Motor neuron (in vitro differentiated cells): Measurements from ENCODE around the gene SLC15A4. TPM values are rescaled to one million over a fixed set of nuclear protein-coding genes. Genes with fewer than 3 reads are reported as not detected.

ENCODE experiments used
- ATAC-seq, 8 experiments: fragments of 200-7000 bp; cut with Tn5 transposase; replicated peaks in 6 of 8; 2 replicates each; pipeline ENCODE4 v1.8.0; 2021; ENCODE audit warnings: mild to moderate bottlenecking in 8 of 8, moderate library complexity in 8 of 8
- H3K27ac ChIP-seq, 2 donors: fragments of 250-450 bp; sonication (Bioruptor Pico); 2 replicates each; pipeline ENCODE4 v1.9.0; 2021; ENCODE audit warnings: antibody characterized with exemption in 2 of 2, mild to moderate bottlenecking in 2 of 2, moderate library complexity in 1 of 2
- H3K4me1 ChIP-seq, 2 donors: fragments of 250-450 bp; sonication (Bioruptor Pico); replicated peaks in 1 of 2; 2 replicates each; pipeline ENCODE4 v1.6.1; 2021; ENCODE audit warnings: antibody characterized with exemption in 2 of 2, mild to moderate bottlenecking in 2 of 2, moderate library complexity in 1 of 2
- H3K4me3 ChIP-seq, 5 donors: fragments of 250-450 bp; sonication (Bioruptor Pico); 2 replicates each; pipeline ENCODE4 v1.9.0; 2021; ENCODE audit warnings: antibody characterized with exemption in 5 of 5, mild to moderate bottlenecking in 5 of 5, moderate library complexity in 4 of 5
- WGBS, 10 experiments: fragments of 450-650 bp; shearing (Covaris generic); methylation state at CpG; one replicate each; pipeline ENCODE4 v1.0.0; 2022; 5-methylcytosine and 5-hydroxymethylcytosine counted together
- in situ Hi-C, 9 experiments: fragments of 400-800 bp; cut with MboI; loops; one replicate each; pipeline ENCODE4 v1.15.0; 2021; ENCODE audit warnings: low sequenced_read_pairs in 9 of 9, low pct_unique_long_range_greater_than_20kb in 2 of 9; ENCODE audit not compliant: unreplicated experiment in 9 of 9
- total RNA-seq, 8 experiments: library from RNA; unstranded; fragments of 300-600 nt; gene quantifications; 2 replicates each; pipeline versions ENCODE4 v1.2.3 to v1.2.4, GENCODE V29; 2022

SLC15A4 gene
- total RNA-seq, 8 experiments from 2014 or later, result 1.8 to 13.9 (median 6.6) TPM

- H3K27ac ChIP-seq, result peak overlapping the region in 1 of 2 donors; percentile 69
- in situ Hi-C loops, result loop anchor here in 2 of 9 experiments (25.0 kb wide), 2 partner anchors 555 to 1095 kb away; partner anchors contain the start of genes TMEM132C (in 1 of the 2) and TMEM132D (in 1 of the 2)
- H3K4me1 ChIP-seq, result peaks cover 0 to 14% of the 10 kb centered on the region in 2 donors
- WGBS, 10 experiments, result 36 to 100% (median 64%) methylated on average over 1 to 8 of the region's 8 CpGs; no CpG with 5 or more reads in 1 of the 10 experiments
- ATAC-seq, result peak in 6 of 8 experiments; percentile 43 to 98 (median 90)
- H3K4me3 ChIP-seq, result peak overlapping the region in 1 of 5 donors; percentile 9
Measured at GRCh38 chr12:128817111-128818015, 6.4 kb downstream of the SLC15A4 start.

GRCh38 chr12:128816643-128816920, 7.2 kb downstream of the SLC15A4 start:
- peaks cover 0 to 10% of the 10 kb centered on the region in 2 donors for H3K4me1 ChIP-seq
- in situ Hi-C loops, result loop anchor here in 2 of 9 experiments (25.0 kb wide), 2 partner anchors 554 to 1096 kb away; partner anchors contain the start of genes TMEM132C (in 1 of the 2) and TMEM132D (in 1 of the 2)
- H3K4me3 ChIP-seq, result no peak overlapping the region
- ATAC-seq, result no peak
- H3K27ac ChIP-seq, result no peak overlapping the region
- 34 to 100% (median 84%) methylated on average over 1 to 3 of the region's 4 CpGs; no CpG with 5 or more reads in 6 of the 10 experiments for WGBS, 10 experiments

- H3K4me3 ChIP-seq, result no peak overlapping the region
- in situ Hi-C loops, result loop anchor here in 2 of 9 experiments (25.0 kb wide), 2 partner anchors 554 to 1096 kb away; partner anchors contain the start of genes TMEM132C (in 1 of the 2) and TMEM132D (in 1 of the 2)
- H3K27ac ChIP-seq, result no peak overlapping the region
- no peak for ATAC-seq
- H3K4me1 ChIP-seq, result peaks cover 0 to 10% of the 10 kb centered on the region in 2 donors
- WGBS, 10 experiments, result 44 to 100% (median 79%) methylated on average over 1 to 7 of the region's 7 CpGs; no CpG with 5 or more reads in 1 of the 10 experiments
Measured at GRCh38 chr12:128815779-128816642, 7.7 kb downstream of the SLC15A4 start.

- Histone ChIP-seq H3K4me3 (no peak overlapping the region), H3K27ac (no peak overlapping the region), H3K4me1 (peaks cover 0 to 10% of the 10 kb centered on the region in 2 donors)
- ATAC-seq, result no peak
- WGBS, 10 experiments, result 72 to 100% (median 89%) methylated on average over 5 to 25 of the region's 25 CpGs
- in situ Hi-C loops, result loop anchor here in 2 of 9 experiments (25.0 kb wide), 2 partner anchors 552 to 1098 kb away; partner anchors contain the start of genes TMEM132C (in 1 of the 2) and TMEM132D (in 1 of the 2)
Measured at GRCh38 chr12:128814411-128815261, 9.1 kb downstream of the SLC15A4 start.

- Histone ChIP-seq H3K27ac (no peak overlapping the region), H3K4me3 (no peak overlapping the region), H3K4me1 (peaks cover 0 to 10% of the 10 kb centered on the region in 2 donors)
- WGBS, 10 experiments, result 41 to 93% (median 77%) methylated on average over 3 to 9 of the region's 10 CpGs; no CpG with 5 or more reads in 2 of the 10 experiments
- no peak for ATAC-seq
- in situ Hi-C loops, result loop anchor here in 2 of 9 experiments (25.0 kb wide), 2 partner anchors 552 to 1098 kb away; partner anchors contain the start of genes TMEM132C (in 1 of the 2) and TMEM132D (in 1 of the 2)
Measured at GRCh38 chr12:128813883-128814282, 9.9 kb downstream of the SLC15A4 start.

- in situ Hi-C loops, result loop anchor here in 2 of 9 experiments (25.0 kb wide), 2 partner anchors 551 to 1099 kb away; partner anchors contain the start of genes TMEM132C (in 1 of the 2) and TMEM132D (in 1 of the 2)
- no peak overlapping the region for H3K27ac ChIP-seq
- H3K4me3 ChIP-seq, result no peak overlapping the region
Measured at GRCh38 chr12:128813392-128813791, 10.4 kb downstream of the SLC15A4 start.

GRCh38 chr12:128811806-128812205, 12.0 kb downstream of the SLC15A4 start:
- no peak overlapping the region for H3K27ac ChIP-seq
- in situ Hi-C loops, result loop anchor here in 2 of 9 experiments (25.0 kb wide), 2 partner anchors 550 to 1100 kb away; partner anchors contain the start of genes TMEM132C (in 1 of the 2) and TMEM132D (in 1 of the 2)
- 60 to 100% (median 89%) methylated on average over 2 to 9 of the region's 9 CpGs; no CpG with 5 or more reads in 2 of the 10 experiments for WGBS, 10 experiments
- H3K4me1 ChIP-seq, result no peaks in the 10 kb centered on the region
- H3K4me3 ChIP-seq, result no peak overlapping the region
- no peak for ATAC-seq

More at GRCh38 chr12:128813392-128813791, 10.4 kb downstream of the SLC15A4 start:
- H3K4me1 ChIP-seq, result peaks cover 0 to 10% of the 10 kb centered on the region in 2 donors
- ATAC-seq, result no peak
- 32 to 100% (median 80%) methylated on average over 1 to 6 of the region's 10 CpGs; no CpG with 5 or more reads in 1 of the 10 experiments for WGBS, 10 experiments

GRCh38 chr12:128810182-128811127, 13.3 kb downstream of the SLC15A4 start:
- no peak overlapping the region for H3K27ac ChIP-seq
- H3K4me3 ChIP-seq, result no peak overlapping the region
- H3K4me1 ChIP-seq, result no peaks in the 10 kb centered on the region
- in situ Hi-C loops, result loop anchor here in 2 of 9 experiments (25.0 kb wide), 2 partner anchors 548 to 1102 kb away; partner anchors contain the start of genes TMEM132C (in 1 of the 2) and TMEM132D (in 1 of the 2)
- WGBS, 10 experiments, result 0 to 86% (median 47%) methylated on average over 1 to 7 of the region's 14 CpGs; no CpG with 5 or more reads in 1 of the 10 experiments
- ATAC-seq, result peak in 5 of 8 experiments; percentile 36 to 89 (median 67)

GRCh38 chr12:128808651-128809050, 15.1 kb downstream of the SLC15A4 start:
- Histone ChIP-seq H3K4me3 (no peak overlapping the region), H3K27ac (no peak overlapping the region), H3K4me1 (no peaks in the 10 kb centered on the region)
- in situ Hi-C loops, result loop anchor here in 2 of 9 experiments (25.0 kb wide), 2 partner anchors 546 to 1104 kb away; partner anchors contain the start of genes TMEM132C (in 1 of the 2) and TMEM132D (in 1 of the 2)
- 48 to 100% (median 85%) methylated on average over 2 to 10 of the region's 12 CpGs; no CpG with 5 or more reads in 2 of the 10 experiments for WGBS, 10 experiments
- ATAC-seq, result no peak

- ATAC-seq, result no peak
- no peak overlapping the region for H3K4me3 ChIP-seq
- in situ Hi-C loops, result loop anchor here in 2 of 9 experiments (25.0 kb wide), 2 partner anchors 545 to 1105 kb away; partner anchors contain the start of genes TMEM132C (in 1 of the 2) and TMEM132D (in 1 of the 2)
- no peak overlapping the region for H3K27ac ChIP-seq
- 70 to 100% (median 90%) methylated on average over 1 to 11 of the region's 14 CpGs; no CpG with 5 or more reads in 2 of the 10 experiments for WGBS, 10 experiments
- no peaks in the 10 kb centered on the region for H3K4me1 ChIP-seq
Measured at GRCh38 chr12:128807161-128807724, 16.5 kb downstream of the SLC15A4 start.
